HFFc6 (cell line): ENCODE results near the gene KIAA0232. TPM values are rescaled to one million over a fixed set of nuclear protein-coding genes. Genes with fewer than 3 reads are reported as not detected.
"Not testable (repeated sequence)": the region's sequence is repeated elsewhere in the genome, so short reads cannot be mapped to it uniquely, and the experiment has no call there.

Source experiments
- DNase-seq: peaks from one replicate; pipeline ENCODE4 v3.0.0-alpha.2; 2018
- H3K27ac Mint-ChIP-seq: 2 replicates; pipeline ENCODE4 v1.8.0; 2020; ENCODE audit warnings: mild to moderate bottlenecking, mixed read lengths
- H3K27me3 Mint-ChIP-seq: 2 replicates; pipeline ENCODE4 v1.8.0; 2021; ENCODE audit warnings: mild to moderate bottlenecking, moderate library complexity, mixed read lengths; ENCODE audit not compliant: insufficient read depth
- H3K36me3 Mint-ChIP-seq: 2 replicates; pipeline ENCODE4 v1.8.0; 2021; ENCODE audit warnings: low read depth, mixed read lengths
- H3K4me1 Mint-ChIP-seq: 2 replicates; pipeline ENCODE4 v1.8.0; 2020; ENCODE audit warnings: low read depth, mixed read lengths
- H3K4me3 Mint-ChIP-seq: 2 replicates; pipeline ENCODE4 v1.8.0; 2020; ENCODE audit warnings: mild to moderate bottlenecking, moderate library complexity, mixed read lengths
- H3K9me3 Mint-ChIP-seq: 2 replicates; pipeline ENCODE4 v1.8.0; 2020; ENCODE audit warnings: mild to moderate bottlenecking, mixed read lengths
- total RNA-seq, 6 experiments: library from RNA; stranded (reverse); fragmentation: NEBNext Ultra II Directional; extraction: Animal tissue kit (Norgen Biotek cat#: 25700); gene quantifications; 2 replicates in 1 of 6; 3 replicates in 5 of 6; pipeline ENCODE4 v1.2.3, GENCODE V29; 2021
- TF ChIP-seq, protein P1 (sequence below): fragments of 200-600 bp; sonication (generic); IDR thresholded peaks from 2 replicates; pipeline ENCODE4 v1.5.0; 2021; ENCODE audit warnings: antibody characterized with exemption, mild to moderate bottlenecking

KIAA0232 gene
- total RNA-seq, 6 experiments from 2014 or later: 15.2 to 21.2 (median 19.0) TPM

DNA sequence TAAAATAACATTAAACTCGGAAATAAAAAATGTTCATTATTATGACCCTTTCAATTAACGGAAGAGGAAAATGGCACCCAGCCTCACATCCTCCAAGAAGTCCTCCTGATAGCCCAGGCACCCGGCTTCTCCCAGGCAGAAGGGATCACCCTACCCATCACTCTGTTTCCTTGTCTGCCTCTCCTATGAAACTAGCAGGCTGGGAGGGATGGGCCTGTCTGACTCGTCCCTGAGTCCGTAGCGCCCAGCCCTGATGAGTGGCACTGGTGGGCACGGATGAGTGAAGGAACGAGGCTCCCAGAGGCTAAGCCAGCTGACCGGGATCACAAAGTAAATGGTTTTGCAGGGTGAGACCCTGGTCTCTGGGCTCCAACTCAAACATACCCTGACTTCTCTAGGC, 28.6 kb upstream of the KIAA0232 start:
- Mint-ChIP-seq H3K27ac (no peak overlapping the region), H3K9me3 (no peaks in the 10 kb centered on the region), H3K4me1 (peaks cover 9% of the 10 kb centered on the region), H3K4me3 (no peak overlapping the region), H3K36me3 (no peaks in the 10 kb centered on the region), H3K27me3 (no peaks in the 10 kb centered on the region; the same call in none of the 2 replicates)
- TF ChIP-seq, protein P1, sequence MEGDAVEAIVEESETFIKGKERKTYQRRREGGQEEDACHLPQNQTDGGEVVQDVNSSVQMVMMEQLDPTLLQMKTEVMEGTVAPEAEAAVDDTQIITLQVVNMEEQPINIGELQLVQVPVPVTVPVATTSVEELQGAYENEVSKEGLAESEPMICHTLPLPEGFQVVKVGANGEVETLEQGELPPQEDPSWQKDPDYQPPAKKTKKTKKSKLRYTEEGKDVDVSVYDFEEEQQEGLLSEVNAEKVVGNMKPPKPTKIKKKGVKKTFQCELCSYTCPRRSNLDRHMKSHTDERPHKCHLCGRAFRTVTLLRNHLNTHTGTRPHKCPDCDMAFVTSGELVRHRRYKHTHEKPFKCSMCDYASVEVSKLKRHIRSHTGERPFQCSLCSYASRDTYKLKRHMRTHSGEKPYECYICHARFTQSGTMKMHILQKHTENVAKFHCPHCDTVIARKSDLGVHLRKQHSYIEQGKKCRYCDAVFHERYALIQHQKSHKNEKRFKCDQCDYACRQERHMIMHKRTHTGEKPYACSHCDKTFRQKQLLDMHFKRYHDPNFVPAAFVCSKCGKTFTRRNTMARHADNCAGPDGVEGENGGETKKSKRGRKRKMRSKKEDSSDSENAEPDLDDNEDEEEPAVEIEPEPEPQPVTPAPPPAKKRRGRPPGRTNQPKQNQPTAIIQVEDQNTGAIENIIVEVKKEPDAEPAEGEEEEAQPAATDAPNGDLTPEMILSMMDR: no peak
- DNase-seq: no peak

DNA sequence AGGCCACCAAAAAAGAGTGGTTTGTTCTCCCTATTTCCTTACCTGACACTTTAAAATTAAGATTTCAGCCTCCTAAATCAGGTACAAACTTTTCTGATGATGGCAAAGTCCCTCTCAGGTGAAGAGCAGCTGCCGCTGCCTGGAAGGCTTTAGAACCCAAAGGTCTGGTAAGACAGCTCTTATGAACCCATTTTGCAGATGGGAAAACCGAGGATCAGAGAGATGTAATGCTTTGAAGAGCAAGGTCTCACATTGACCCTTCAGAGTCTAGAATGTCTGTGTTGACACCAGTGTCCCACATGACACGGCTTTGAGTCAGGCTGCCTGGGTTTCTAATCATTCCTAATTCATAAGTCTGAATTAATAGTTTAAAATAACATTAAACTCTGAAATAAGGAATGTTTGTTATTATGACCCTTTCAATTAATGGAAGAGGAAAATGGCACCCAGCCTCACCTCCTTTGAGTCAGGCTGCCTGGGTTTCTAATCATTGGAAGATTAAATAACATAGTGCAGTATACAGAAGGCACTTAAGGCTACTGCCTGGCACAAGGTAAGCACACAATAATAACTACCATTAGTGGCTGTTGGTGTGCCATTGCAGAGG, 27.9 kb upstream of the KIAA0232 start:
- H3K4me1 Mint-ChIP-seq: peaks cover 2% of the 10 kb centered on the region
- DNase-seq: no peak
- H3K36me3 Mint-ChIP-seq: no peaks in the 10 kb centered on the region
- TF ChIP-seq, protein P1: no peak
- H3K4me3 Mint-ChIP-seq: no peak overlapping the region
- H3K27me3 Mint-ChIP-seq: no peaks in the 10 kb centered on the region; the same call in none of the 2 replicates
- no peaks in the 10 kb centered on the region for H3K9me3 Mint-ChIP-seq
- H3K27ac Mint-ChIP-seq: no peak overlapping the region

DNA sequence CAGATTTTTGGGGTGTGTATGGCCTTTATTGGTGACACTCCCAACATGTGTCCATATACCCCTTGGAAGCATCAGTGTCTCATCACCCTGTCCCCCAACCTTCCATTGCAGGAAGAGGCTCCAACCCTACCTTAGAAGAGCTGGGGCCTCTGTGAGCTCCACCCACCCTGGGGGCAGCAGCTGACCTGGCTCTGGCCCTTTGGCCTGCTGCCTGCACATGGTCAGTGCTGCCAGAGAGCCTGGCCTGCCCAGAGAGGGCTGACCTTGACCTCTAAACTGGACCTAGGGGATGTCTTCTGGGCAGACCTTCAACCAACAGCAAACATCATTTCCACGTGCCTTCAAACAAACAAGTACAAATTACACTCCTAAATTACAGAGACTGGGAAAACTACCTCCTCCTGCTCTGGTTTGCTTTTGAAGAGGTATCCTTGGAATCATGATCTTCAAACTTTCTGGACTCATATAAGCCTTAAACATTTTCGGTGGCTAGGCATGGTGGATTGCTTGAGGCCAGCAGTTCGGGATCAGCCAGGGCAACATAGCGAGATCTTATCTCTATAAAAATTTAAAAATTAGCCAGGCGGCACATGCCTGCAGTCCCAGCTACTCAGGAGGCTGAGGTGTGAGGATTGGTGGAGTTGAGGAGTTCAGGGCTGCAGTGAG, 27.3 kb upstream of the KIAA0232 start:
- Mint-ChIP-seq H3K4me1 (no peaks in the 10 kb centered on the region), H3K27me3 (no peaks in the 10 kb centered on the region; the same call in none of the 2 replicates), H3K27ac (no peak overlapping the region), H3K36me3 (no peaks in the 10 kb centered on the region), H3K4me3 (no peak overlapping the region), H3K9me3 (no peaks in the 10 kb centered on the region)
- TF ChIP-seq, protein P1: no peak
- no peak for DNase-seq

DNA sequence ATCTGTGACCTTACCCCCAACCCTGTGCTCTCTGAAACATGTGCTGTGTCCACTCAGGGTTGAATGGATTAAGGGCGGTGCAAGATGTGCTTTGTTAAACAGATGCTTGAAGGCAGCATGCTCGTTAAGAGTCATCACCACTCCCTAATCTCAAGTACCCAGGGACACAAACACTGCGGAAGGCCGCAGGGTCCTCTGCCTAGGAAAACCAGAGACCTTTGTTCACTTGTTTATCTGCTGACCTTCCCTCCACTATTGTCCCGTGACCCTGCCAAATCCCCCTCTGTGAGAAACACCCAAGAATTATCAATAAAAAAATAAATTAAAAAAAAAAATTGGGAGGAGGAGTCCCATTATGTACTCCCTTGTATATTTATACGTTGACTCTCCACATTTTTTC, 26.2 kb upstream of the KIAA0232 start:
- H3K27ac Mint-ChIP-seq, H3K4me3 Mint-ChIP-seq, H3K27me3 Mint-ChIP-seq, DNase-seq, H3K36me3 Mint-ChIP-seq, H3K9me3 Mint-ChIP-seq, H3K4me1 Mint-ChIP-seq: not testable (repeated sequence)

DNA sequence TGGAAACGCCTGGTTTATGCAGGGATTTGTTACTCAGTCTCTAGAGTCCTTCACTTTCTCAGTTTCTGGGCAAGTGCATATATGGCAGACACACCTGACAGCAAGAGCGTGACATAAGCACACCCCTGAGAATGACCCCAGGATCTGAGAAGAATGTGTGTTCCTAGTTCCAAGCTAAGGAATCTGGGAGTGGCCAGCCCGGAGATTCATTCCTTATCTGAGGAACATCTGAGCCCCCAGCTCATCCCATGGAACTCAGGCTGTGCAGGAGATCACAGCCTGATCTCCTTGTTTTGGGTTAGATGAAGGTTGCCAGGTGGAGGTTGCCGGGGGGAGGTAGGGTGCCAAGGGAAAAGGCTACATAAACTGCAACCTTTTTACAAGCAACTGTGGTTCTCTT, 23.8 kb upstream of the KIAA0232 start:
- TF ChIP-seq, protein P1: no peak
- H3K9me3 Mint-ChIP-seq: no peaks in the 10 kb centered on the region
- no peak overlapping the region for H3K27ac Mint-ChIP-seq

DNA sequence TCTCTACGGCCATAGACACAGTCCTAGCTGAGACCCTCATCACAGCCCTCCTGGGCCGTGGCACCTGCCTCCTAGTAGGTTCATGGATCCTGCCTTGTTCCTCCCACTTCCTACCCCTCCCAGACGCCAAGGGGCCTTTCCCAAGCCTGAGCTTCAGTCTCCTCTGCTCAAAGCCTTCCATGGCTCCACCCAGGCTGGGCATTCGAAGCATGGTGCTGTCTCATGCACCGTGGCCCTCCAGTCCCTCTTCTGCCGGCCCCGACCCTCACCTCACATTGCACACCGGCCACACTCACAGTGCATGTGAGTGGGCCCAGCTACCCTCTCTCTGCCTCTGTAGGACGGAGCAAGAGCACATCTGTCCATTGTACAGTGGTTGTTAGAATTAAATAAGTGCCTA, 21.7 kb upstream of the KIAA0232 start:
- peaks cover 5% of the 10 kb centered on the region for H3K4me1 Mint-ChIP-seq
- no peaks in the 10 kb centered on the region for H3K36me3 Mint-ChIP-seq
- H3K4me3 Mint-ChIP-seq: no peak overlapping the region
- no peak overlapping the region for H3K27ac Mint-ChIP-seq
- H3K9me3 Mint-ChIP-seq: no peaks in the 10 kb centered on the region
- TF ChIP-seq, protein P1: no peak
- H3K27me3 Mint-ChIP-seq: peaks cover 21% of the 10 kb centered on the region
- DNase-seq: no peak

More for the DNA sequence above, 23.8 kb upstream of the KIAA0232 start:
- DNase-seq: no peak
- Mint-ChIP-seq H3K27me3 (peaks cover 9% of the 10 kb centered on the region), H3K4me3 (no peak overlapping the region), H3K4me1 (peaks cover 5% of the 10 kb centered on the region), H3K36me3 (no peaks in the 10 kb centered on the region)
